ENCODE data around the gene ANKRD63. TPM values are rescaled to one million over a fixed set of nuclear protein-coding genes. Genes with fewer than 3 reads are reported as not detected.

ANKRD63 gene
- total and polyA plus RNA-seq, 10 of the 15 experiments (the other 5 are each of a cell fraction or from before 2014, with no cell fraction given) = not detected

- WGBS (ENCODE audit: insufficient coverage, insufficient replicate concordance, low lambda C conversion rate, missing lambda C conversion rate) = 69% methylated on average over 7 of the region's 7 CpGs
- FAIRE-seq = no peak
- no peaks in the 10 kb centered on the region for H3K9me3 ChIP-seq (replicated peaks; ENCODE audit: control insufficient read depth, insufficient read depth, low read length)
- H4K20me1 ChIP-seq (ENCODE audit: control insufficient read depth, insufficient read depth) = no peaks in the 10 kb centered on the region
- H3K4me3 ChIP-seq = no peak overlapping the region
- no peaks in the 10 kb centered on the region for H3K36me3 ChIP-seq (ENCODE audit: control insufficient read depth in 2 of 2, insufficient read depth in 2 of 2, low read length in 1 of 2)
- no TSS peak for BruUV-seq (replicated peaks)
- ChIA-PET CTCF (interaction anchor here (1.6 to 6.7 kb wide), 3 partner anchors 9 to 15 kb away, joined by 7 to 103 read pairs (median 8); partner anchors contain the start of gene CCDC9B), POLR2A (no interaction called here), RAD21 (ENCODE audit: unreplicated experiment) (interaction anchor here (0.5 kb wide), 1 partner anchor 475 kb away, joined by 3 read pairs; no protein-coding TSS in a partner anchor), SMC1A (ENCODE audit: uncharacterized antibody, unreplicated experiment) (interaction anchor here (5.7 kb wide), 1 partner anchor 8 kb away, joined by 31 read pairs; no protein-coding TSS in a partner anchor)
- no peaks in the 10 kb centered on the region for H3K27me3 ChIP-seq (replicated peaks in 1 of 2; ENCODE audit: control insufficient read depth in 2 of 2, insufficient read depth in 2 of 2, low read length in 1 of 2)
- ATAC-seq = no peak
- in situ Hi-C loops (cut with MboI) (no loop called here), intact Hi-C loops (cut with micrococcal nuclease; ENCODE audit: unreplicated experiment) (no loop called here)
- DNase-seq (ENCODE audit: low read depth, low spot score) = no peak
- H2AFZ ChIP-seq (ENCODE audit: control insufficient read depth, low read depth, low read length) = no peak overlapping the region
- H3K4me2 ChIP-seq (ENCODE audit: control insufficient read depth, insufficient read depth) = no peak overlapping the region
- H3K27ac ChIP-seq (ENCODE audit: control insufficient read depth, insufficient read depth) = no peak overlapping the region
- no peak for TF ChIP-seq SRF (IDR thresholded peaks at IDR 0.05; ENCODE audit: low read depth in 2 of 2, low read length in 2 of 2)
- TF ChIP-seq ATF2 (IDR thresholded peaks at IDR 0.05; ENCODE audit: low read length) = no peak
- no peak for TF ChIP-seq SUPT20H (IDR thresholded peaks at IDR 0.05; ENCODE audit: borderline replicate concordance, control insufficient read depth, low read depth, low read length)
- TF ChIP-seq SIX5 (IDR thresholded peaks at IDR 0.05; ENCODE audit: low read depth, low read length, severe bottlenecking) = no peak
- no peak for TF ChIP-seq STAT1 (conservative IDR thresholded peaks at IDR 0.05)
- no peak for TF ChIP-seq MTA2 (IDR thresholded peaks at IDR 0.05; ENCODE audit: low read depth)
- H3K9ac ChIP-seq (ENCODE audit: control insufficient read depth, insufficient read depth, low read length) = no peak overlapping the region
- H3K4me1 ChIP-seq (ENCODE audit: control insufficient read depth, insufficient read depth, low read length) = peaks cover 9% of the 10 kb centered on the region
- no peaks in the 10 kb centered on the region for H3K79me2 ChIP-seq (ENCODE audit: control insufficient read depth, insufficient read depth, low read length)
These were observed 46.9 kb upstream of the ANKRD63 start for GRCh38 chr15:40329804-40330203.

All from GM12878 (cell line).